Cardiac muscle cell (in vitro differentiated cells and primary cell): ENCODE measurements around the gene KRT1. TPM values are rescaled to one million over a fixed set of nuclear protein-coding genes. Genes with fewer than 3 reads are reported as not detected.

Experiments
- DNase-seq, 2 donors: peaks; one replicate each; pipeline versions ENCODE4 v3.0.0 to v3.0.0-alpha.2; 2010 to 2017; ENCODE audit warnings: low read depth in 1 of 2, low spot score in 1 of 2
- H3K27ac ChIP-seq: fragments of 200-600 bp; sonication (generic); 2 replicates; pipeline ENCODE4 v1.5.1; 2016
- H3K27me3 ChIP-seq: fragments of 200-600 bp; sonication (generic); 2 replicates; pipeline ENCODE4 v1.6.0; 2016; ENCODE audit warnings: control low read depth
- H3K36me3 ChIP-seq: fragments of 200-600 bp; sonication (generic); 2 replicates; pipeline ENCODE4 v1.5.1; 2016; ENCODE audit warnings: control low read depth
- H3K4me1 ChIP-seq: fragments of 200-600 bp; sonication (generic); 2 replicates; pipeline ENCODE4 v1.8.1; 2017; ENCODE audit warnings: low read depth, mild to moderate bottlenecking, mixed run types
- H3K4me3 ChIP-seq: fragments of 200-600 bp; sonication (generic); 2 replicates; pipeline ENCODE4 v1.5.1; 2016; ENCODE audit warnings: mild to moderate bottlenecking
- H3K9me3 ChIP-seq: fragments of 200-600 bp; sonication (generic); 2 replicates; pipeline ENCODE4 v1.5.1; 2017; ENCODE audit warnings: low read depth, mild to moderate bottlenecking, control low read depth
- polyA plus RNA-seq: library from polyadenylated mRNA; unstranded; fragments of >200 nt; fragmentation: Nextera tagmentation; extraction: Ambion mirVana; gene quantifications from 2 replicates; pipeline ENCODE4 v1.2.1, GENCODE V29; 2016
- total RNA-seq: library from RNA; depleted of rRNA; stranded (reverse); fragments of >200 nt; gene quantifications from 2 replicates; pipeline ENCODE4 v1.2.3, GENCODE V29; 2016
- TF ChIP-seq, protein P1 (sequence below): IDR thresholded peaks from 2 replicates; pipeline ENCODE4 v1.5.1; 2012; ENCODE audit warnings: low read depth, mild to moderate bottlenecking, low read length

KRT1 gene
- total and polyA plus RNA-seq, 2 experiments from 2014 or later, result not detected

DNA sequence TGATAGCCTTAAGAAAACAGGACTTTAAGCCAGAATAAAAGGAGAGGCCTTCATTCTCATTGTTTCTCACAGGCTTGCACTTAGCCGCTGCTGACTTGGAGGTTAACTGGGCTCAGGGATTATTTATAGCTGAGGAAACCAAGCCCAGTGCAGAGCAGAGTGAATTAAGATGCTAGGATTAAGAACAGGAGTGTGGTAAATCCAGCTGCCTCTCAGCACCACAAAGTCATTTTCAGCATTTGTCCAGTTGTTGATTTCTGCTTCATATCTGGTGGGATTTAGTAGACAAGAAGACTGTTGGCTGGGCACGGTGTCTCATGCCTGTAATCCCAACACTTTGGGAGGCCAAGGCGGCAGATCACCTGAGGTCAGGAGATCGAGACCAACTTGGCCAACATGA lies 47.6 kb downstream of the KRT1 start:
- Histone ChIP-seq H3K27ac (no peak overlapping the region), H3K4me3 (no peak overlapping the region), H3K27me3 (peaks cover 11% of the 10 kb centered on the region), H3K4me1 (peaks cover 7% of the 10 kb centered on the region), H3K9me3 (no peaks in the 10 kb centered on the region), H3K36me3 (no peaks in the 10 kb centered on the region)
- TF ChIP-seq, protein P1, sequence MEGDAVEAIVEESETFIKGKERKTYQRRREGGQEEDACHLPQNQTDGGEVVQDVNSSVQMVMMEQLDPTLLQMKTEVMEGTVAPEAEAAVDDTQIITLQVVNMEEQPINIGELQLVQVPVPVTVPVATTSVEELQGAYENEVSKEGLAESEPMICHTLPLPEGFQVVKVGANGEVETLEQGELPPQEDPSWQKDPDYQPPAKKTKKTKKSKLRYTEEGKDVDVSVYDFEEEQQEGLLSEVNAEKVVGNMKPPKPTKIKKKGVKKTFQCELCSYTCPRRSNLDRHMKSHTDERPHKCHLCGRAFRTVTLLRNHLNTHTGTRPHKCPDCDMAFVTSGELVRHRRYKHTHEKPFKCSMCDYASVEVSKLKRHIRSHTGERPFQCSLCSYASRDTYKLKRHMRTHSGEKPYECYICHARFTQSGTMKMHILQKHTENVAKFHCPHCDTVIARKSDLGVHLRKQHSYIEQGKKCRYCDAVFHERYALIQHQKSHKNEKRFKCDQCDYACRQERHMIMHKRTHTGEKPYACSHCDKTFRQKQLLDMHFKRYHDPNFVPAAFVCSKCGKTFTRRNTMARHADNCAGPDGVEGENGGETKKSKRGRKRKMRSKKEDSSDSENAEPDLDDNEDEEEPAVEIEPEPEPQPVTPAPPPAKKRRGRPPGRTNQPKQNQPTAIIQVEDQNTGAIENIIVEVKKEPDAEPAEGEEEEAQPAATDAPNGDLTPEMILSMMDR, result no peak
- DNase-seq, result no peak

DNA sequence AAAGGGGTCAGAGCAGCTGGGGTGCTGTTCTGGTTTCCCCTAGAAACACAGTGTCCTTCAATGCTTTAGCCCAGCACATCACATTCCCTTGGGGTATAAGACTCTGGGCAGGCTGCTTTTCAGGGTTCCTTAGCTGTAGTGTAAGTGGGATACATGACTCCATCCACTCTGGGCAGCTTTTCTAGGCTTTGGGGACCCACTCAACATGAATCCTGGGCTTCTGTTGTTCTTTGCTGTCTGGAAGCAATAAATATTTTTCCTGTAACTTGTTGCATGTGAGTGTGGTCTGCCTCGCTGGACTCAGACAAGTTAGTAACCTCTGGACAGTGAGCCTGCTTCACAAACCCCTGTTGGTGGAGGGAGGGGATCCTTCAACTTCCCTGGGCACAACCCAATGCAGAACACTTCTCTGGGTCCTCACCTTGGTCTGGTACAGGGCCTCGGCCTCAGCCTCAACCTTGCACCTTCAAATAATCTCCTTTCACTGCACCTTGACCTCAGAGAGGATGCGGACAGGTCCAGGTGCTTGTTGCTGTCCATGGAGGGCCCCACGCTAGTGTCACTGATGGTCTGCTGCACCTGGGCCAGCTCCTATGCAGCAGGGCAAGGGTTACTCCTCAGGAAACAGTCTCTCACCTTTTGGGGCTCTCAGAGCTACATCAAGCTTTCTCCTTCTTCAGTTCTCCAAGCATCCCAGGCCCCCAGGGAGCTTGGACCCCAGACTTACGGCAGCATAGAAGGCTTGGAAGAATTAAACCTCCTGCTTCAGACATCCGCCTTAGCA lies 48.3 kb downstream of the KRT1 start:
- H3K27ac ChIP-seq, result no peak overlapping the region
- TF ChIP-seq, protein P1, result no peak
- no peaks in the 10 kb centered on the region for H3K9me3 ChIP-seq
- no peaks in the 10 kb centered on the region for H3K36me3 ChIP-seq
- no peak overlapping the region for H3K4me3 ChIP-seq
- H3K27me3 ChIP-seq, result peaks cover 11% of the 10 kb centered on the region
- H3K4me1 ChIP-seq, result peaks cover under 1% of the 10 kb centered on the region
- DNase-seq, result no peak

- DNase-seq, result no peak
- H3K4me1 ChIP-seq, result no peaks in the 10 kb centered on the region
- H3K9me3 ChIP-seq, result no peaks in the 10 kb centered on the region
- TF ChIP-seq, protein P1, result no peak
- H3K4me3 ChIP-seq, result no peak overlapping the region
- H3K36me3 ChIP-seq, result no peaks in the 10 kb centered on the region
- H3K27me3 ChIP-seq, result peaks cover 17% of the 10 kb centered on the region
- no peak overlapping the region for H3K27ac ChIP-seq
Measured at GRCh38 chr12:52631264-52631663, 48.9 kb downstream of the KRT1 start.

DNA sequence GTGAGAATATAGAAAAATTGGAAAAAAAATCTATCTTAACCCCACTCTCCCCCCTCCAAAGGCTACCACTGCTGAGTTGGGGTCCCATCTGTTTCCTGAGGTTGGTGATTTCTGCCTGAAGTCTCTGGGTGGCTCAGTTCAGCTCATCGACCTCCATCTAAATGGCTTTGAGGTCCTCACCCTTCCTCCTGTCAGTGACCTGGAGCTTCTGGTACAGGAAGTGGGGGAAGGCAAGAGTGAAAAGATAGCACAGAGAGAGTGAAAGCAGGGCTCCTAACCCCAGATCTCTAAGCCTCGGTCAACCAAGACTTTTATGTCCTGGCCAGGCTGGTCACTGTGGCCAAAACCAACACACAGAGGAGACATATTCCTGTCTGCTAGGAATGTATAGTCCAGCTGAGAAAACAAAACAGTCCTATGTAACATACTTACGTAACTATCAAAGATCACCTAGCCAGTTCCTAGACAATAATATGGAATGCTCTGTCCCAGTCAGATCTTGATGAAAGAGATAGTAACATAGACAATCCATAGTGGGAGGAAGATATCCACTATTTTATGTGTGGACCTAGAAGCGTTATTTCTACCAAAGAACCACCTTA lies 49.5 kb downstream of the KRT1 start:
- no peaks in the 10 kb centered on the region for H3K4me1 ChIP-seq
- no peak for DNase-seq
- H3K27me3 ChIP-seq, result peaks cover 17% of the 10 kb centered on the region
- no peaks in the 10 kb centered on the region for H3K9me3 ChIP-seq
- H3K36me3 ChIP-seq, result no peaks in the 10 kb centered on the region
- TF ChIP-seq, protein P1, result no peak
- no peak overlapping the region for H3K27ac ChIP-seq
- no peak overlapping the region for H3K4me3 ChIP-seq

- peaks cover 17% of the 10 kb centered on the region for H3K27me3 ChIP-seq
- no peak overlapping the region for H3K4me3 ChIP-seq
Measured at GRCh38 chr12:52630008-52630500, 50.2 kb downstream of the KRT1 start.

More at GRCh38 chr12:52630008-52630500, 50.2 kb downstream of the KRT1 start:
- H3K4me1 ChIP-seq, result no peaks in the 10 kb centered on the region
- TF ChIP-seq, protein P1, result no peak
- H3K27ac ChIP-seq, result no peak overlapping the region
- H3K36me3 ChIP-seq, result no peaks in the 10 kb centered on the region
- DNase-seq, result no peak
- H3K9me3 ChIP-seq, result no peaks in the 10 kb centered on the region
